H1 (cell line): ENCODE measurements around the gene TXN2. TPM values are rescaled to one million over a fixed set of nuclear protein-coding genes. Genes with fewer than 3 reads are reported as not detected.

ENCODE experiments used
- CTCF ChIA-PET: fragments of 300-600 bp; sonication (Branson Sonifier 250); formaldehyde crosslinking; loops from one replicate; lab custom pipeline; 2021; ENCODE audit not compliant: partially characterized antibody; lab: Charles Lee
- POLR2A ChIA-PET: fragments of 300-600 bp; sonication (Branson Sonifier 250); formaldehyde crosslinking; loops from one replicate; lab custom pipeline; 2021; ENCODE audit warnings: inconsistent platforms; ENCODE audit not compliant: partially characterized antibody; lab: Charles Lee
- DNase-seq, 2 experiments: peaks; one replicate each; pipeline versions ENCODE4 v3.0.0 to v3.0.0-alpha.2; 2010 to 2022; ENCODE audit warnings: low spot score in 2 of 2, low read depth in 1 of 2, mixed read lengths in 1 of 2
- FAIRE-seq: peaks from 2 replicates; lab custom pipeline; 2011; peaks lifted over from hg19 to GRCh38; lab: Jason Lieb, UNC
- H2AFZ ChIP-seq: 2 replicates; pipeline ENCODE4 v1.8.1; 2012; ENCODE audit warnings: low read length, inconsistent platforms
- H2AK5ac ChIP-seq: 2 replicates; pipeline ENCODE4 v1.6.1; 2013; ENCODE audit warnings: low read depth, low read length
- H2BK120ac ChIP-seq: replicated peaks from 2 replicates; pipeline ENCODE3; 2013; ENCODE audit warnings: low read depth, low read length, inconsistent platforms
- H2BK12ac ChIP-seq: 2 replicates; pipeline ENCODE4 v1.6.1; 2013; ENCODE audit warnings: low read depth, low read length
- H2BK15ac ChIP-seq: 2 replicates; pipeline ENCODE4 v1.6.1; 2013; ENCODE audit warnings: low read length
- H2BK20ac ChIP-seq: 2 replicates; pipeline ENCODE4 v1.6.1; 2013; ENCODE audit warnings: low read length
- H2BK5ac ChIP-seq: 2 replicates; pipeline ENCODE4 v1.6.1; 2013; ENCODE audit warnings: low read depth, low read length
- H3K14ac ChIP-seq: 2 replicates; pipeline ENCODE4 v1.6.1; 2013; ENCODE audit warnings: inconsistent platforms; ENCODE audit not compliant: insufficient read length
- H3K18ac ChIP-seq: 2 replicates; pipeline ENCODE4 v1.6.1; 2013; ENCODE audit warnings: low read length; ENCODE audit errors: extremely low read depth
- H3K23ac ChIP-seq: 2 replicates; pipeline ENCODE4 v1.6.1; 2013; ENCODE audit warnings: inconsistent platforms; ENCODE audit not compliant: insufficient read length
- H3K23me2 ChIP-seq: 2 replicates; pipeline ENCODE4 v1.6.1; 2013; ENCODE audit warnings: low read depth, low read length
- H3K27ac ChIP-seq: 2 replicates; pipeline ENCODE4 v1.6.1; 2011; ENCODE audit warnings: low read depth, low read length, inconsistent platforms
- H3K27me3 ChIP-seq, 4 experiments: replicated peaks in 1 of 4; 1 replicate in 1 of 4; 2 replicates in 3 of 4; pipeline versions ENCODE4 v1.6.1 to v1.8.1; 2011 to 2013; ENCODE audit warnings: low read length in 3 of 4, mild to moderate bottlenecking in 3 of 4, inconsistent platforms in 2 of 4, mixed read lengths in 2 of 4, moderate library complexity in 1 of 4; ENCODE audit not compliant: control insufficient read depth in 3 of 4, insufficient read depth in 3 of 4; ENCODE audit errors: extremely low read depth in 1 of 4
- H3K36me3 ChIP-seq, 4 experiments: 2 replicates each; pipeline versions ENCODE4 v1.6.1 to v1.8.1; 2011 to 2013; ENCODE audit warnings: mild to moderate bottlenecking in 4 of 4, low read length in 3 of 4, moderate library complexity in 2 of 4, control low read depth in 1 of 4, inconsistent platforms in 1 of 4; ENCODE audit not compliant: insufficient read depth in 4 of 4, control insufficient read depth in 2 of 4
- H3K4ac ChIP-seq: replicated peaks from 2 replicates; pipeline ENCODE3; 2013; ENCODE audit warnings: low read length, low read depth, mixed read lengths, inconsistent platforms; ENCODE audit not compliant: insufficient read length
- H3K4me1 ChIP-seq, 4 experiments: replicated peaks in 1 of 4; 1 replicate in 1 of 4; 2 replicates in 3 of 4; pipeline versions ENCODE4 v1.6.1 to v1.8.1; 2011 to 2013; ENCODE audit warnings: low read length in 3 of 4, inconsistent platforms in 2 of 4, mixed read lengths in 1 of 4; ENCODE audit not compliant: insufficient read depth in 4 of 4, control insufficient read depth in 3 of 4
- H3K4me2 ChIP-seq, 2 experiments: 2 replicates each; pipeline versions ENCODE4 v1.6.1 to v1.8.1; 2011 to 2013; ENCODE audit warnings: low read depth in 2 of 2, low read length in 2 of 2, control low read depth in 1 of 2, inconsistent platforms in 1 of 2, mild to moderate bottlenecking in 1 of 2; ENCODE audit not compliant: insufficient read depth in 1 of 2
- H3K4me3 ChIP-seq, 4 experiments: fragments of 200-600, 300-600 bp in 1 of 4; sonication (generic), shearing (Covaris generic), sonication (Bioruptor Twin) in 1 of 4; 2 replicates each; pipeline versions ENCODE4 v1.5.1 to v1.8.1; 2011 to 2016; ENCODE audit warnings: low read length in 4 of 4, low read depth in 3 of 4, control low read depth in 2 of 4, inconsistent platforms in 2 of 4, mild to moderate bottlenecking in 2 of 4, mixed read lengths in 1 of 4, moderate library complexity in 1 of 4; ENCODE audit not compliant: insufficient read depth in 2 of 4; ENCODE audit errors: extremely low read depth in 1 of 4
- H3K56ac ChIP-seq: replicated peaks from 2 replicates; pipeline ENCODE3; 2013; ENCODE audit warnings: low read depth, mild to moderate bottlenecking, mixed read lengths, low read length, inconsistent platforms; ENCODE audit not compliant: insufficient read length
- H3K79me1 ChIP-seq: 2 replicates; pipeline ENCODE4 v1.6.1; 2013; ENCODE audit warnings: low read depth, low read length, control low read depth
- H3K79me2 ChIP-seq, 2 experiments: 2 replicates each; pipeline versions ENCODE4 v1.6.1 to v1.8.1; 2012 to 2013; ENCODE audit warnings: low read length in 2 of 2, mild to moderate bottlenecking in 2 of 2, inconsistent platforms in 1 of 2; ENCODE audit not compliant: insufficient read depth in 2 of 2, control insufficient read depth in 1 of 2
- H3K9ac ChIP-seq, 4 experiments: replicated peaks in 1 of 4; 1 replicate in 1 of 4; 2 replicates in 3 of 4; pipeline versions ENCODE4 v1.6.1 to v1.8.1; 2011 to 2013; ENCODE audit warnings: low read depth in 3 of 4, low read length in 3 of 4, control low read depth in 2 of 4, mild to moderate bottlenecking in 2 of 4, moderate library complexity in 2 of 4, inconsistent platforms in 1 of 4; ENCODE audit errors: extremely low read depth in 1 of 4
- H3K9me3 ChIP-seq, 2 experiments: 2 replicates each; pipeline versions ENCODE4 v1.6.1 to v1.8.1; 2012 to 2013; ENCODE audit warnings: mild to moderate bottlenecking in 2 of 2, moderate library complexity in 2 of 2, control low read depth in 1 of 2, inconsistent platforms in 1 of 2, low read depth in 1 of 2, low read length in 1 of 2, mixed read lengths in 1 of 2; ENCODE audit not compliant: insufficient read depth in 2 of 2
- H4K20me1 ChIP-seq, 2 experiments: replicated peaks in 1 of 2; 2 replicates each; pipeline versions ENCODE3 to v1.8.1; 2011 to 2013; ENCODE audit warnings: inconsistent platforms in 2 of 2, low read length in 2 of 2, mild to moderate bottlenecking in 1 of 2; ENCODE audit not compliant: insufficient read depth in 2 of 2, control insufficient read depth in 1 of 2
- H4K5ac ChIP-seq: 2 replicates; pipeline ENCODE4 v1.6.1; 2013; ENCODE audit warnings: low read length, low read depth, mixed read lengths, inconsistent platforms; ENCODE audit not compliant: insufficient read length
- H4K8ac ChIP-seq: 2 replicates; pipeline ENCODE4 v1.8.0; 2013; ENCODE audit warnings: mild to moderate bottlenecking, moderate library complexity, low read length, inconsistent platforms; ENCODE audit not compliant: insufficient read depth; ENCODE audit errors: extremely low read depth
- H4K91ac ChIP-seq: replicated peaks from 2 replicates; pipeline ENCODE3; 2013; ENCODE audit warnings: low read length, mixed read lengths, inconsistent platforms; ENCODE audit not compliant: insufficient read length
- EP300 ChIP-seq, 2 experiments: IDR thresholded peaks; 1 replicate in 1 of 2; 2 replicates in 1 of 2; pipeline ENCODE4 v1.6.1; 2011 to 2012; ENCODE audit warnings: low read depth in 2 of 2, low read length in 2 of 2, mild to moderate bottlenecking in 2 of 2, borderline replicate concordance in 1 of 2, inconsistent platforms in 1 of 2, moderate library complexity in 1 of 2
- HDAC6 ChIP-seq: IDR thresholded peaks from one replicate; pipeline ENCODE4 v1.7.1; 2012; ENCODE audit warnings: low read depth, mild to moderate bottlenecking, inconsistent platforms, low read length, moderate library complexity
- KDM5A ChIP-seq: fragments of 200-600 bp; IDR thresholded peaks from 2 replicates; pipeline ENCODE4 v1.7.1; 2012; ENCODE audit warnings: mild to moderate bottlenecking, low read length, inconsistent platforms, mixed read lengths
- MAFK ChIP-seq: IDR thresholded peaks from 2 replicates; pipeline ENCODE4 v1.6.1; 2012; ENCODE audit warnings: low read depth, mild to moderate bottlenecking, improper control_type of control experiment, low read length
- NRF1 ChIP-seq: IDR thresholded peaks from 2 replicates; pipeline ENCODE4 v1.6.1; 2011; ENCODE audit warnings: mild to moderate bottlenecking, low read depth, low read length, improper control_type of control experiment
- SP1 ChIP-seq: IDR thresholded peaks from 2 replicates; pipeline ENCODE4 v1.6.1; 2011; ENCODE audit warnings: low read depth, low read length
- SRF ChIP-seq: IDR thresholded peaks from 2 replicates; pipeline ENCODE4 v1.6.1; 2011; ENCODE audit warnings: mild to moderate bottlenecking, low read depth, low read length, moderate library complexity
- WGBS, 2 experiments: shearing (Covaris generic) in 1 of 2; methylation state at CpG; one replicate each; pipeline versions ENCODE4 v1.1.6 to v1.1.7; 2013 to 2015; ENCODE audit warnings: low lambda C conversion rate in 2 of 2, mixed read lengths in 2 of 2, inconsistent platforms in 1 of 2, low coverage in 1 of 2, missing lambda C conversion rate in 1 of 2; ENCODE audit not compliant: insufficient replicate concordance in 2 of 2, insufficient coverage in 1 of 2, insufficient read length in 1 of 2; ENCODE audit errors: extremely low coverage in 1 of 2, missing lambda C conversion rate in 1 of 2; 5-methylcytosine and 5-hydroxymethylcytosine counted together
- polyA plus RNA-seq, 7 experiments: library from polyadenylated mRNA; depleted of rRNA in 3 of 7; stranded (reverse) in 5 of 7; unstranded in 2 of 7; fragments of >200 nt in 5 of 7; fragments of 200-250 nt in 2 of 7; gene quantifications; 1 replicate in 5 of 7; 2 replicates in 1 of 7; 4 replicates in 1 of 7; pipeline versions ENCODE4 v1.2.1 to v1.2.3, GENCODE V29; 2011 to 2013; ENCODE audit warnings: missing spikeins in 2 of 7, mixed read lengths in 2 of 7
- total RNA-seq: library from RNA; stranded (reverse); fragmentation: NEBNext Ultra II Directional; extraction: Animal tissue kit (Norgen Biotek cat#: 25700); gene quantifications from 2 replicates; pipeline ENCODE4 v1.2.1, GENCODE V29; 2021
- TF ChIP-seq, protein P1 (sequence below): IDR thresholded peaks from 2 replicates; pipeline ENCODE4 v1.6.1; 2011; ENCODE audit warnings: low read depth, mild to moderate bottlenecking, low read length; ENCODE audit not compliant: insufficient read depth

TXN2 gene
- total and polyA plus RNA-seq, 2 of the 8 experiments (the other 6 are each of a cell fraction or from before 2014, with no cell fraction given), result 47.5 to 116 TPM

DNA sequence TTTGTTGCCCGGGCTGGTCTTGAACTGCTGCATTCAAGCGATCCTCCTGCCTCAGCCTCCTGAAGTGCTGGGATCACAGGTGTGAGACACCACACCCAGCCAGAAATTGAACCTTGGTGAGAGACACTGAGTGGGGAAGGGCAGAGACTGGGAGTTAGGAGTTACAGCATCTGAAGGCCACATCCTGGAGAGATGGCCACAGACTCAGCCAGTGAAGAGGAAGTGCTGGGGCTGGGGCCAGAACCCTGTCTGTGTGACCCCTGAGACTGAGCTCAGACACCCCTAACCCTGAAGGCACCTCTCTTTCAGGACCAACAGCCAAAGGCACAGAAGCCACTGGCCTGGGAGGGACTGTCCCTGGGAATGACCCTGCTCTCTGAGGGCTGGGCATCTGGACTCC, 33.8 kb downstream of the TXN2 start:
- DNase-seq (no peak), FAIRE-seq (no peak)
- Histone ChIP-seq H2BK15ac (no peak overlapping the region), H2AFZ (no peak overlapping the region), H3K14ac (no peak overlapping the region), H4K5ac (no peak overlapping the region), H3K36me3 (no peaks in the 10 kb centered on the region), H3K4ac (no peak overlapping the region), H2BK5ac (no peak overlapping the region), H2AK5ac (no peak overlapping the region), H3K23ac (no peak overlapping the region), H2BK120ac (no peak overlapping the region), H3K4me1 (peaks cover 0 to 6% (median 2%) of the 10 kb centered on the region in 4 experiments; a peak in 5 of 7 replicates), H3K79me2 (no peaks in the 10 kb centered on the region), H4K91ac (no peak overlapping the region), H4K8ac (no peak overlapping the region), H3K56ac (no peak overlapping the region), H3K4me2 (no peak overlapping the region), H2BK20ac (no peak overlapping the region), H3K9me3 (no peaks in the 10 kb centered on the region), H2BK12ac (no peak overlapping the region), H3K23me2 (no peaks in the 10 kb centered on the region), H3K27ac (no peak overlapping the region), H3K18ac (no peak overlapping the region), H3K79me1 (no peaks in the 10 kb centered on the region), H4K20me1 (no peaks in the 10 kb centered on the region), H3K4me3 (no peak overlapping the region), H3K27me3 (no peaks in the 10 kb centered on the region), H3K9ac (no peak overlapping the region)
- WGBS, 2 experiments, result 88% methylated on average over 1 of the region's 2 CpGs; no CpG with 5 or more reads in 1 of the 2 experiments
- POLR2A ChIA-PET, result no interaction called here
- CTCF ChIA-PET, result interaction anchor here (0.7 to 2.1 kb wide), 12 partner anchors 10 to 169 kb away, joined by 3 to 13 read pairs (median 4); no protein-coding TSS in a partner anchor
- TF ChIP-seq MAFK (no peak), NRF1 (no peak), SP1 (no peak), HDAC6 (no peak), KDM5A (no peak), SRF (no peak), EP300 (IDR thresholded peaks at IDR 0.05; ENCODE audit: borderline replicate concordance in 1 of 2, low read depth in 2 of 2, low read length in 2 of 2) (no peak)
- TF ChIP-seq, protein P1, sequence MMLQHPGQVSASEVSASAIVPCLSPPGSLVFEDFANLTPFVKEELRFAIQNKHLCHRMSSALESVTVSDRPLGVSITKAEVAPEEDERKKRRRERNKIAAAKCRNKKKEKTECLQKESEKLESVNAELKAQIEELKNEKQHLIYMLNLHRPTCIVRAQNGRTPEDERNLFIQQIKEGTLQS, result no peak
